Choroid plexus epithelial cell (primary cell): ENCODE measurements around the gene MMP24.

Experiments
- DNase-seq: peaks from one replicate; pipeline ENCODE4 v3.0.0-alpha.2; 2010; ENCODE audit warnings: low read depth
- H3K4me3 ChIP-seq: 2 replicates; pipeline ENCODE4 v1.5.1; 2011; ENCODE audit warnings: low read depth, mild to moderate bottlenecking, control low read depth, low read length, moderate library complexity
- CTCF ChIP-seq: conservative IDR thresholded peaks from 2 replicates; pipeline ENCODE4 v1.5.1; 2011; ENCODE audit warnings: low read depth, mild to moderate bottlenecking, control low read depth, inconsistent platforms, low read length, moderate library complexity

The MMP24 gene

GRCh38 chr20:35225319-35226125, 968 bp upstream of the MMP24 start:
- no peak overlapping the region for H3K4me3 ChIP-seq
- DNase-seq: no peak
- TF ChIP-seq CTCF: no peak

GRCh38 chr20:35226884-35227681, 593 bp downstream of the MMP24 start:
- H3K4me3 ChIP-seq: peak overlapping the region; percentile 22
- no peak for TF ChIP-seq CTCF
- DNase-seq: peak; percentile 46

- peak; percentile 45 for DNase-seq
- TF ChIP-seq CTCF: no peak
- no peak overlapping the region for H3K4me3 ChIP-seq
Observed at GRCh38 chr20:35232575-35232974, 6.1 kb downstream of the MMP24 start.

GRCh38 chr20:35235881-35236280, 9.4 kb downstream of the MMP24 start:
- no peak for DNase-seq
- no peak for TF ChIP-seq CTCF
- no peak overlapping the region for H3K4me3 ChIP-seq

- DNase-seq: no peak
- H3K4me3 ChIP-seq: no peak overlapping the region
- no peak for TF ChIP-seq CTCF
Observed at GRCh38 chr20:35237486-35237885, 11.0 kb downstream of the MMP24 start.

GRCh38 chr20:35238170-35238569, 11.7 kb downstream of the MMP24 start:
- no peak overlapping the region for H3K4me3 ChIP-seq
- no peak for DNase-seq
- no peak for TF ChIP-seq CTCF

- no peak for DNase-seq
- no peak overlapping the region for H3K4me3 ChIP-seq
- no peak for TF ChIP-seq CTCF
Observed at GRCh38 chr20:35238735-35239134, 12.2 kb downstream of the MMP24 start.
